Retinal pigment epithelial cell (primary cell): ENCODE data around the gene SHISA9.

Experiments
- DNase-seq: peaks from one replicate; pipeline ENCODE4 v3.0.0-alpha.2; 2010; ENCODE audit warnings: low read depth
- H3K4me3 ChIP-seq: 2 replicates; pipeline ENCODE4 v1.5.1; 2011; ENCODE audit warnings: mild to moderate bottlenecking, low read length, control low read depth, moderate library complexity
- CTCF ChIP-seq: conservative IDR thresholded peaks from 2 replicates; pipeline ENCODE4 v1.5.1; 2011; ENCODE audit warnings: low read depth, low read length, control low read depth, inconsistent platforms

SHISA9 gene

DNA sequence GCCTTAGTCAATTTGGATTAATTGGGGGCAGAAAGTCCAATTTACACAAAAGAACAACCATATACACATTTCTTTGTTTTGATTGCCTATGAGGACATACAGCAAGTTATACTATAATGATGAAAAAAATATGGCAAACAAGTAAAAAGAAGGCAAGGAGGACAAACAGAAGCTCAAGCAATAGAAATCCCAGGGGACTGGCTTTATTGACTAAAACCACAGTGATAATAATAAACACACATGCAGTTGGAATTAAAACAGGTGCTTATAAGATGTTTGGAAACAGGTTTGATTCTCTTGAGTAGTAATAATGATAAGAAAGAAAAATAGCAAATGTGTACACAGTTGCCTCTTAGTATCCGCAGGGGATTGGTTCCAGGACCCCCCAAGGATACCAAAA is 176.4 kb downstream of the SHISA9 start:
- DNase-seq, result no peak
- H3K4me3 ChIP-seq, result no peak overlapping the region
- no peak for TF ChIP-seq CTCF

GRCh38 chr16:13080531-13080930 is 179.1 kb downstream of the SHISA9 start:
- no peak overlapping the region for H3K4me3 ChIP-seq
- DNase-seq, result no peak
- TF ChIP-seq CTCF, result no peak

DNA sequence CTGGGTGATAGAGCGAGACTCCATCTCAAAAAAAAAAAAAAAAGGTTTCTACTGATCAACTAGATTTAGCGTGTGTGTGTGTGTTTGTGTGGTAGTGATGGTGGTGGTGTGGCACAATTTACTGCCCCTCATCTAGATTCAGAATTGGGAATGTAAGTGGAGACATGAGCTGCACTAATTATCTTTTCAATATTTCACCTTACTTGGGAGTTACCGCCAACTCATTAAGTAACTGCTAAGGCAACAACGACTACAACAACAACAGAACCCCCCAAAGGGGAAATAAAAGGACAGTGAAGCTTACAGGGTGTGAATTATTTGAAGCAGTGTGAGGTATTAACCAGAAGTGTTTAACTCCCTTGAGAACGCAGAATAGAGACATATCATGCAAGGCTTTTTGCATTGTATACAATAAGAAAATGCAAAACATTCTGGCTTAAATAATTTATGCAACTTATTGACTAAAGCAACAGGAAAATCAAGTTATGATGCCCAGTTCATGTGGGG is 180.5 kb downstream of the SHISA9 start:
- no peak for TF ChIP-seq CTCF
- no peak for DNase-seq
- H3K4me3 ChIP-seq, result no peak overlapping the region

GRCh38 chr16:13083681-13084080 is 182.3 kb downstream of the SHISA9 start:
- no peak for DNase-seq
- TF ChIP-seq CTCF, result no peak
- H3K4me3 ChIP-seq, result no peak overlapping the region

DNA sequence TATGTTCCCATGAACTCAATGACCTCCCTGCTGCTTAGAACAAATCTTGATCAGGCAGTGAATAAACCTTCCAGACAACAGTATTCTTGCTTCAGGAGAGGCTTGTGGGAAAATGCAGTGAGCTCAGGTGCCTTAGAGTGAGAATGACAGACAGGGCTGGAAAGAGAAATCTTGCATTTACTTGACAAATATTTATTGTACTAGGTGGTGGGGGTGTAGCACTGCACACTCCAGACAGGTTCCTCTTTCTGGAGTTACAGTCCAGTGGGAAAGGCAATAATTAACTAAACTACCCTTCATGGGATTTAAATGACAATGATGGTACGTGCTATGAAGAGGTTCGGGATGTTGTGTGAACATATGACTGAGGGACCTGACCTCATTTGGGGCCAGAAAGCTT is 182.9 kb downstream of the SHISA9 start:
- no peak overlapping the region for H3K4me3 ChIP-seq
- no peak for TF ChIP-seq CTCF
- DNase-seq, result no peak

- TF ChIP-seq CTCF, result no peak
- no peak for DNase-seq
- no peak overlapping the region for H3K4me3 ChIP-seq
Measured at GRCh38 chr16:13093661-13094060, 192.3 kb downstream of the SHISA9 start.

- TF ChIP-seq CTCF, result no peak
- no peak for DNase-seq
- H3K4me3 ChIP-seq, result no peak overlapping the region
Measured at GRCh38 chr16:13095061-13095460, 193.7 kb downstream of the SHISA9 start.
